ENCODE data around the gene CFAP74.

- no peak for TF ChIP-seq CTCF (IDR thresholded peaks at IDR 0.05)
- no peak for TF ChIP-seq POLR2A (IDR thresholded peaks at IDR 0.05)
Observed at GRCh38 chr1:2025491-2025981, 21.9 kb upstream of the CFAP74 start.

All from heart left ventricle (tissue), 13 donors.